RWPE2 (cell line): Measurements from ENCODE around the gene CERS6.

Experiments used
- ATAC-seq: fragments of 200-7000 bp; cut with Tn5 transposase; 3 replicates; pipeline ENCODE4 v1.9.1; 2021; ENCODE audit warnings: low read depth
- DNase-seq: peaks from one replicate; pipeline ENCODE4 v3.0.0-alpha.2; 2020; ENCODE audit warnings: low spot score
- H3K27ac ChIP-seq: fragments of 450-650 bp; 2 replicates; pipeline ENCODE4 v1.5.1; 2017; ENCODE audit warnings: mild to moderate bottlenecking; ENCODE audit not compliant: poor library complexity, severe bottlenecking
- H3K27me3 ChIP-seq: fragments of 250-450 bp; sonication (Bioruptor Pico); 2 replicates; pipeline ENCODE4 v1.5.1; 2021; ENCODE audit warnings: mild to moderate bottlenecking, moderate library complexity; ENCODE audit not compliant: insufficient read depth, poor library complexity, severe bottlenecking
- H3K36me3 ChIP-seq: fragments of 250-450 bp; sonication (Bioruptor Pico); 2 replicates; pipeline ENCODE4 v1.5.1; 2020; ENCODE audit warnings: low read depth, mild to moderate bottlenecking, moderate library complexity
- H3K4me1 ChIP-seq: fragments of 250-450 bp; sonication (Bioruptor Pico); 2 replicates; pipeline ENCODE4 v1.5.1; 2021; ENCODE audit warnings: mild to moderate bottlenecking, moderate library complexity; ENCODE audit not compliant: insufficient read depth, poor library complexity, severe bottlenecking
- H3K4me3 ChIP-seq: fragments of 250-450 bp; sonication (Bioruptor Pico); 2 replicates; pipeline ENCODE4 v1.5.1; 2021; ENCODE audit warnings: mild to moderate bottlenecking, moderate library complexity; ENCODE audit not compliant: severe bottlenecking
- H3K9me3 ChIP-seq: fragments of 250-450 bp; sonication (Bioruptor Pico); 2 replicates; pipeline ENCODE4 v1.5.1; 2021; ENCODE audit warnings: mild to moderate bottlenecking, moderate library complexity; ENCODE audit not compliant: severe bottlenecking
- TF ChIP-seq, protein P1 (sequence below): fragments of 450-650 bp; IDR thresholded peaks from one replicate; pipeline ENCODE4 v1.5.1; 2017; ENCODE audit warnings: mild to moderate bottlenecking, moderate library complexity; ENCODE audit not compliant: poor library complexity, severe bottlenecking

The CERS6 gene

DNA sequence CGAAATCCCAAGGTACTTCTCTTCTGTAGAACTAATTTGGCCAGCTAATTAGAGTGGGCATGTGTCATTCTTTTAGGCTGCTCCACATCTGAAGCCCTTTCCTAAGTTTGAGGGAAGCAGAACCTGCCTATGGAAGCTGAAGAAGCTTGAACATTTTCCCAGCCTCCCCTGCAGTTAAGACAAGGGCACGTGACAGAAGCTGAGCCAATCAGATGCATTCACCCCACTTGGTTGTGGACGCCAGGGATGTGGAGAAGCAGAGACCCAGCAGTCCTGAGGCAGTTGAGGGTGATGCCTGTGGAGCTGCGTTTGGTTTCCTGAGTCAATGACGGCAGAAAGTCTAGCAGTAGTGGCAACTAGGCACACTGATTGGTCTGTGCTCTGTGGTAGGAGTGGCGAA, 26.1 kb upstream of the CERS6 start:
- Histone ChIP-seq H3K27ac (no peak overlapping the region), H3K4me1 (no peaks in the 10 kb centered on the region), H3K36me3 (no peaks in the 10 kb centered on the region), H3K27me3 (no peaks in the 10 kb centered on the region), H3K9me3 (no peaks in the 10 kb centered on the region), H3K4me3 (no peak overlapping the region)
- DNase-seq (no peak), ATAC-seq (no peak)
- TF ChIP-seq, protein P1, sequence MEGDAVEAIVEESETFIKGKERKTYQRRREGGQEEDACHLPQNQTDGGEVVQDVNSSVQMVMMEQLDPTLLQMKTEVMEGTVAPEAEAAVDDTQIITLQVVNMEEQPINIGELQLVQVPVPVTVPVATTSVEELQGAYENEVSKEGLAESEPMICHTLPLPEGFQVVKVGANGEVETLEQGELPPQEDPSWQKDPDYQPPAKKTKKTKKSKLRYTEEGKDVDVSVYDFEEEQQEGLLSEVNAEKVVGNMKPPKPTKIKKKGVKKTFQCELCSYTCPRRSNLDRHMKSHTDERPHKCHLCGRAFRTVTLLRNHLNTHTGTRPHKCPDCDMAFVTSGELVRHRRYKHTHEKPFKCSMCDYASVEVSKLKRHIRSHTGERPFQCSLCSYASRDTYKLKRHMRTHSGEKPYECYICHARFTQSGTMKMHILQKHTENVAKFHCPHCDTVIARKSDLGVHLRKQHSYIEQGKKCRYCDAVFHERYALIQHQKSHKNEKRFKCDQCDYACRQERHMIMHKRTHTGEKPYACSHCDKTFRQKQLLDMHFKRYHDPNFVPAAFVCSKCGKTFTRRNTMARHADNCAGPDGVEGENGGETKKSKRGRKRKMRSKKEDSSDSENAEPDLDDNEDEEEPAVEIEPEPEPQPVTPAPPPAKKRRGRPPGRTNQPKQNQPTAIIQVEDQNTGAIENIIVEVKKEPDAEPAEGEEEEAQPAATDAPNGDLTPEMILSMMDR: no peak

DNA sequence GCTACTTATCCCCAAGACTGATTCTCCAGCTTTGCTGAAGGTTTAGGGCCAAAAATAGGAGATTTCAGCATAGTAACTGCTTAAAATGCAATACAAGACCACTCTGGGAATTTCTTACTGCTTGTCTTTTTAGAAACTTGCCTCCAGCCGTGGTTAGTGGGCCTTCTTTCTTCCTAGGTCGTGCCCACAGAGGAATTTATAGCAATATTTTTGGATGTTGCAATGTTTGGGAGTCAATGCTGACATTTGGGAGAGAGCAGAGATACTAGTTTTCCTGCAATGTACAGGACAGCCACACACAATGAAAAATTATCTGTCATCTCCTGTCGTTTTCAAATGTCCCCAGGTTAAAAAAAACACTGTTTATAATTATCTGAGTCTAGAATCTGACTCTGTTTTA, 25.6 kb upstream of the CERS6 start:
- no peak for DNase-seq
- no peaks in the 10 kb centered on the region for H3K4me1 ChIP-seq
- H3K27me3 ChIP-seq: no peaks in the 10 kb centered on the region
- no peak for ATAC-seq
- TF ChIP-seq, protein P1: no peak
- H3K9me3 ChIP-seq: no peaks in the 10 kb centered on the region
- H3K27ac ChIP-seq: no peak overlapping the region
- H3K4me3 ChIP-seq: no peak overlapping the region
- no peaks in the 10 kb centered on the region for H3K36me3 ChIP-seq

DNA sequence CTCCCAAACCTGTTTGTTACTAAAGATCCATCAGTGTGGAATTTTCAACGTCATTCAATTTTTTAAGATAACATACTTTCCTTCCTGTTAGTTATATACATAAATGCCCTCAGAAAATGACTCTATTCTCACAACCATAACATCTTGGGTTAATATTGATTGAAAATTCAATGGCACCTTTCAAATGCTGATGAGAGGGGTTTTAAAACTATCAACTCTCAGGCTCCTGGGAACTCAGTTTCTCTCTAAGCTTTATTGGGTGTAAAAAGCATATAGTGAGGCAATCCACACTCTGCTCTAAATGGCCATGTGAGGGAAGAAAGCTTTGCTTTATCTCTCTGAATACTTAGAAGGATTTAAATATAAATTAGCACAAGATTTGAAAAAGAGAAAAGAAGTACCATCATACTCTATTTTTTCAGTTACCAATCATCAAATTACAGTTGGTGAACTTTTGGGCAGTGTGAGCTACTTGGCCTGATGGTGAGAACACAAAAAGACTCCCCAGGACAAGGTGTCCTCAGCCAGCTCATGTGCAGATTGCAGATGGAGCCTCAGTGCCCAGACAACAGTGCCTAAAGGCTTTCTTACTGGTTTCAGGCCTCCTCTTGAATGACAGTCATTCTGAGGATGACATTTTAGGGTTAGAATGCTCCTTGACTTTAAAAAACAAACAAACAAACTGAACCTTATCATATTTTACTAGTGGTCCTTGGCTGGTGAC, 24.6 kb upstream of the CERS6 start:
- Histone ChIP-seq H3K27ac (no peak overlapping the region), H3K4me1 (no peaks in the 10 kb centered on the region), H3K9me3 (no peaks in the 10 kb centered on the region), H3K27me3 (no peaks in the 10 kb centered on the region), H3K36me3 (no peaks in the 10 kb centered on the region), H3K4me3 (no peak overlapping the region)
- no peak for ATAC-seq
- TF ChIP-seq, protein P1: no peak
- DNase-seq: no peak

DNA sequence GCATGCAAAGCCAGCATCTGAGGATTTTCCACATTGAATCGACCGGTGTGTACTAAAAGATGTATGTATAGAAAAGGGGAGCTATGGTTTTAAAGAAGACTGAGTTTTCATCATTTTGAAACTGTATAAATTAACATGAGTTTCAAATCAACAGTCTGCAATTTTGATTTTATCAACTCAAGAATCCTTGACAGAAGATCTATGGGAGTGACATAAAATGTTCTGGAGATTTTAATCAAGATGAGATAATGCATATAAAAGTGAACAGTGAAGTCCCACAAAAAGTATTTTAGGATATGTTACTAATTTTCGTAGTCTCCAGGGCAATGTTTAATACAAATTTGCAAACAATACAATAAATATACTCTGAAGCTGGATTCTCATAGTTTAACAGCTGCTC, 24.0 kb upstream of the CERS6 start:
- no peak overlapping the region for H3K27ac ChIP-seq
- TF ChIP-seq, protein P1: no peak
- H3K4me1 ChIP-seq: no peaks in the 10 kb centered on the region
- no peaks in the 10 kb centered on the region for H3K36me3 ChIP-seq
- ATAC-seq: no peak
- H3K27me3 ChIP-seq: no peaks in the 10 kb centered on the region
- H3K4me3 ChIP-seq: no peak overlapping the region
- H3K9me3 ChIP-seq: no peaks in the 10 kb centered on the region
- no peak for DNase-seq

DNA sequence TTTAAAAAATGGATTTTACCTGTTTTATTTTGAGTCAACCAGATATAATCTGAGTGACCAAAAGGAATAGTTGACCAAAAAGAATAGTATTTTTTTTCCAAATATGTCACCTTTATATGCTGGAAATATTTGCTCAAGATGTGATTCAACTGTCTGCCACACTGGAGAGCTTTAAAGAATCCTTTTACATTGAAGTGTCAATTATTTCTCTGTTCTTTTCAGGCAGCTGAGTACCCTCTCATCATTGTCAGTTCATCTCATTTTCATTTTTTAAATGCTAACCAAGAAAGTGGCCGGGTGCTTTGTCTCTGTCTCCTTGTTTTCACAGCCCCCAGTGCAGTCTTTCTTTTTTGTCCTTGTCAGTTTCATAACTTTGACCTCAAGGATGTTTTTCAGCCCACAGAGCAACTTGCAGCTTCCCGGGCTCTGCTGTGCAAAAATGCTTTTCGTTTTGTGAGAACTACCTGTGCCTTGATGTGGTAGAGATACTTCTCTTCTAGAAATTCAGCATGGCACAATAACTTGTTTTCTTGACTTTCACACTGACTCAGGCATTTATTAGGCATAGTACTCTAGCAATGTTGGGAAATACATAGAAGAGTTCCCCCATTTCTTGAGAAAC, 23.4 kb upstream of the CERS6 start:
- DNase-seq: no peak
- no peak overlapping the region for H3K4me3 ChIP-seq
- no peaks in the 10 kb centered on the region for H3K4me1 ChIP-seq
- TF ChIP-seq, protein P1: no peak
- no peaks in the 10 kb centered on the region for H3K27me3 ChIP-seq
- H3K27ac ChIP-seq: no peak overlapping the region
- H3K36me3 ChIP-seq: no peaks in the 10 kb centered on the region
- no peak for ATAC-seq
- no peaks in the 10 kb centered on the region for H3K9me3 ChIP-seq
